HG03439 (cell line): Measurements from ENCODE around the gene PFAS.
"Not testable (repeated sequence)": the region's sequence is repeated elsewhere in the genome, so short reads cannot be mapped to it uniquely, and the experiment has no call there.

Experiments used
- ATAC-seq: cut with Tn5 transposase; IDR thresholded peaks from one replicate; pipeline ENCODE4 v1.9.1; 2021; ENCODE audit warnings: mild to moderate bottlenecking, moderate library complexity; ENCODE audit not compliant: unreplicated experiment

The PFAS gene

DNA sequence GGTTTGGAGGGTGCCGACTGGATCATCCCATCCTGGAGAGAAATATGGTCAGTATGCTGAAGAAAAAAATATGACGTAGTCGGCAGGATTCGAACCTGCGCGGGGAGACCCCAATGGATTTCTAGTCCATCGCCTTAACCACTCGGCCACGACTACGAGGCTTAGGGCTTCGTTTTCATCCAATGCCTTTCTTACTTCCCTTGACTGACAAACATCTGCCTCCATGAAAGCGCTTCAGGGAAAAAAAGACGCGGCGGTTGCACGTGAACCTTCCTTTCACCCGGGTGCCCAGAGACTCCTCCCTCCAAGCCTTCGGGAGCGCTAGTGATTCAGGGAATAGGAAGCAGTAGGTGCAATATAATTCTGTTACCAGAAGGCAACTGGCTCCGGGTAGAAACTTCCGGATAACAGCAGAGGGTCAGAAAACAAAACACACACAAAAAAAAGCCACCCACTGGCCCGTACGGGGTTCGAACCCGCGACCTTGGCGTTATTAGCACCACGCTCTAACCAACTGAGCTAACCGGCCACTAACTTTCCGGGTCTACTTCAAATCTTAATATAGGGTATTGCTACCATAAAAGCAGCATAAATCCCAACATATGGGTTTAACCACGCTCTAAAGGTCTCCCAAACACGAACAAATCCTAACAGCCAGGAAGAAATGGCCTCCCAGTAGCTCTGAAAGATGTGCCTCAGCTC, 22.4 kb upstream of the PFAS start:
- ATAC-seq: no peak

DNA sequence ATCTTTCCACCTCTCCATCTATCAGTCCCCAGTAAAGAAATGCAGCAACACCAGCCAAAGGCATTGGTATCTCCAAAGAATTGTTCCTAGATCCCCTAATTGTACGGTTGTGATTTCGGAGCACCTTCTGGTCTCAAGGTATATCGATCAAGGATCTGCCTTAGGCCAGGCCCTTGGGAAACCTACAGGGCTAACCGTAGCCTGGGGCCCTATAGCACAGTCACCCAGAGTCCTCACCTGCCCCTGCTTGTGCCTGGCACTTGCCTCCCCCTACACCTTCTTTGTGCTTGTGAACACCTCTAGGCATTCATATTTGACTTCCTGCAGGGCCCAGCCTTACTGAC, 21.9 kb upstream of the PFAS start:
- no peak for ATAC-seq

DNA sequence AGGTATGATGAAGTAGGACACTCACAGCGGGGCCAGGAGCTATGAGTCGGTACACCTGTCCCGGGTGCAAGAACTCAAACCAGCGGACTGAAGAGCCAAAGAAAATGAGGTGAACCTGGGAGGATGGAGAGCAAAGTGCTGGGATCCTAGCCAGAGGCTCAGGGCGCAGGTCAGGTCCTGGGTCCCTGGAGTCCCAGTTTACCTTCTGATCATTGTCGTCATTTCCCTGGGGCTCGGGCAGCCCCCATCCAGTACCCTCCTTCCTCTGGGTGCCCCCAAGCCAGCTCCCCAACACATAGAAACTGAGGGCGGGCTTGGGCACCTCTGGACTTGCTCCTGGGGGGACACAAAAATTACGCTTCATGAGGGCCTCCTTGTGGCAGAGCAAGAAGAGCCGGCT, 17.4 kb upstream of the PFAS start:
- no peak for ATAC-seq

DNA sequence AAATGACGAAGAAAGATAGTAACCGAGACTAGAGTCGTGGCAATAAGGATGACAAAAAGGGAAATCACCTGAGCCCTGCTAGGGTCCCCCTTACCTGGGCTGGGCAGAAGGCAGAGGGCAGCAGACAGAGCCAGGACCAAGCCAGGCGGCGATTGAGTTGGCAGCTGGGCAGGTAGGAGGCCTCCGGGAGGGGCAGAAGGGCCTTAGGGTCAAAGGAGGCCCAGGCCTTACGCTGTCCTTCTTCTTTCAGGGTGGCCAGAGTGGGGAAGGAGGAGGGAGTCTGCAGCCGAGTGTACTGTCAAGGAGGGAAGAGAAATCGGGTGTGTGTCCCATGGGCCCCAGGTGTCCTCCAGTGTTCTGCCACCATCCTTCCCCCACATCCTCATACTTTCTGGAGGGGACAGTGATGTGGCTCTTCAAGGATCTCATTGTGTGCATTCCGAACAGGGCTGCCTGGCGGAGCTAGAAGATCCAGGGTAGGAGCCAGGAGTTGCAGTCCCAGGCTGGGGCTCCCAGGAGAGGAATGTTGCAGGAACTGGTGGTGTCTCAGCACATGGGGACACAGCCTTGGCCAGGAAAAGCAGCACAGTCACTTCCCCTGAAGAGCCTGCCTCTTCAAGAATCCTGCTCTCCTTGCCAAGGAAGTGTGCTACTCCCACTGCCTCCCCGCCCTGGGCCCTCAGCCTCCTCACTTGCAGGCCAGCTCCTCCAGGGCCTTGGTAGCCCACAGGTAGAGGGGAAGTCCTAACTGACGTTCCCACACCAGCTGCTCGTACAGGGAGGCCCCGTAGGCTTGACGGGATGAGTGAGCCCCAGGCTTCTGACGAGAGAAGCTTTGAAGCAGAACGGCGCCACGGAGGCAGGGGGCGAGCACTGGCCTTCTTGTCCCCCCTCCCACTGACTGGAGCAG, 14.5 kb upstream of the PFAS start:
- ATAC-seq: no peak

DNA sequence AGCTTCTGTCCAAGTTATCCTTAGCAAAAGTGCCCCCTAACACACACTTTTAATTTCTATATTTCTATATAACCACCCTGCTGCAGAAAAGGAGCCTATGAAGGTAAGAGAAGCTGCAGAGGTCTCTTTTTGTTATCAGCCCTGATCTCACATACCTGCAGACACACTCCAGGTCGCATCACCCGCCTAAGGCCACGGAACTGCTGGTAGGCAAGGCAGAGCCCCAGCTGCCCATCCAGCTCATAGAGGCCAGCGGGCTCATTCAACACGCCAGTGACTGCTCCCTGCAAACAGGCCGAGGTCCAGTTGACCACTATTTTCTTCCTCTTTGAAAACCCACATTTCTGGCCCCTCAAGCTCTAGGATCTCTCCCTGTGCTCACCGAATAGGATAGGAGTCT, 13.4 kb upstream of the PFAS start:
- ATAC-seq: no peak

DNA sequence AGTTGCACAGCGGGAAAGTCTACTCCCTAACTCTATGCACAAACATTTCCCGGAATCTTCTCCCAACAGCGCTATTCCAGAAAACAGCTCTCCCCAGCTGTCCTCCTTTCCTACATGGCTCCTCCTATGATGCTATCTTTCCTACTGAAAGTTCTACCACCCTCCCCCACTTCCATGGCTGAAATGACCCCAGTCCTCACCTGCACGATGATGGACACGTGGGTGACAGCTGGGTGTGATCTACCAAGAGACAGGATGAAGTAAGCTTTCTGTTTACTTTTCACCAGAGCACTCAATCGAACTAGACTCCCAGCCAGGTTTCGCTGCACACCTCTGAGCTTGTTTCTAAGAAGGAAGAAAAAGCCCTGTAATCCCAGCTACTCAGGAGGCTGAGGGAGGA, 11.9 kb upstream of the PFAS start:
- ATAC-seq: no peak

DNA sequence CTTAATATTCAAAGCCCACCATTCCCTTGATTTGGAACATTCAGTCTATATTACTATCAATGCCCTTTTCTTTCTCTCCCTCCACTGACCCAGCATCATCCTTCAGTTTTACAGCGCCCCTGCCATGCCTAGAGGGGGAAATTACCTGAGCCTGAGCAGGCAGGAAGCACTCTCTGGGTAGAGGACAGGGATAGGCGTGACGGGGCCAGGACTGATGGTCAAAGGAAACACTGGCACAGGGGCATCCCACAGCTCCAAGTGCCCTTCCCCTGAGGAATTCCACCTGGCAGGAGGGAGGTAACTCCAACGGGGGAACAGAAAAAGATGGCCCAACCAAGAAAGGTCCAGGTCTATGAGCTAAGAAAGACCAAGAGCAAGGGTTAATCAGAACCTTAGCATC, 11.2 kb upstream of the PFAS start:
- no peak for ATAC-seq

DNA sequence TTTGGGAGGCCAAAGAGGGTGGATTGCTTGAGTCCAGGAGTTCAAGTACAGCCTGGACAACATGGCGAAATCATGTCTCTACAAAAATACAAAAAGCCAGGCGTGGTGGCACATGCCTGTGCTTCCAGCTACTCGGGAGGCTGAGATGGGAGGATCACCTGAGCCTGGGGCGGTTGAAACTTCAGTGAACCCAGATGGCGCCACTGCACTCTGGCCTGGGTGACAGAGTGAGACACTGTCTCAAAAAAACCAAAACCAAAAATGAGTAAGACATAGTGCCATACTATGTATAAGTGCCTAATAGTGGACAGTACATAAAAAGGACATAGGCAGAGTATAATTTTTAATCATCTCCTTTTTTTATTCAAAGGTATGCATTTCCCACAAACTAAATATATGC, 5.3 kb upstream of the PFAS start:
- ATAC-seq: no peak

DNA sequence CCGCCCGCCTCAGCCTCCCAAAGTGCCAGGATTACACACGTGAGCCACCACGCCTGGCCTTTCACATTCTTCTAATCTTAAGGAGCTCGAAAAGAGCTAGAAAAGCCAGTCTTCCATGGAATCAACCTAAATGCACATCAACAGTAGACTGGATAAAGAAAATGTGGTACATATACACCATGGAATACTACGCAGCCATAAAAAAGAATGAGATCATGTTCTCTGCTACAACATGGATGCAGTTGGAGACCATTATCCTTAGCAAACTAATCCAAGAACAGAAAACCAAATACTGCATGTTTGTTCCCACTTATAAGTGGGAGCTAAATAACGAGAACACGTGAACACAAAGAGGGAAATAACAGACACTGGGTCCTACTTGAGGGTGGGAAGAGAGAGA, 4.3 kb upstream of the PFAS start:
- ATAC-seq: no peak

DNA sequence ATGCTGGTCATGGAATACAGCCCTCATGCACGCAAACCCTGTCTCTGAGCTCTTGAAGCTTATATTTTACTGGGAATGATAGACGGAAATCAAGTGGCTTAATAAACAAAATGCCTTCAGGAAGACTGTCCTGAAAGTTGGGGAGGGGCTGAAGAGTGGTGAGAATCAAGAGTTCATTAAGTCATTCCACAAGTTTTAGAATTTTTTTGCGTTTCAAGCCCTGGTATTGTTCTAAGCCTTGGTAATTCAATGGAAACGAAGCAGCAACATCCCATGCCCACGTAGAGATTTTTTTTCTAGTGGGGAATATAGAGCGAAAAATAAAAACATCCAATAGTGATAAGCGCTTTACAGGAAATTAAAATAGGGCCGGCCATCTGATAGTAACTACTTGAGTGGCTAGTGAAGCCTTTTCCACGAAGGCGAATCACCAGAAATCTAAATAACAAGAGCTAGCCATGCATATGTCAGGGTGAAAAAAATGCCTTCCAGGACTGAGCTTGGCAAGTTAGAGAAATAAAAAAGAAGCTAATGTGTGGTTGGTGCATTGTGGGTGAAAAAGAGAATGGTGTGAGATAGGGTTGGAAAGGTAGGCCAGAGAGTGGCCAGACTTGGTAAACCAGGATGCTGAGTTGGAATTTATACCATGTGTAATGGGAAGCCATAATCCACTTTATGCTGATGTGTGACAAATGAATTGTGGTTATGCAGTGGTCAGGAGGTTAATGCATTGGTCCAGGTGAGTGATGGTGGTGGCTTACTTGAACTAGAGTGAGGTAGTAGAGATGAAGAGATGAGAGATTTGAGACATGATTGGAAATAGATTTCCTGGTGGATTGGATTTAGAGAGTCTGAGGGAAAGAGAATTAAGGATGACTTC, 772 bp downstream of the PFAS start:
- no peak for ATAC-seq

DNA sequence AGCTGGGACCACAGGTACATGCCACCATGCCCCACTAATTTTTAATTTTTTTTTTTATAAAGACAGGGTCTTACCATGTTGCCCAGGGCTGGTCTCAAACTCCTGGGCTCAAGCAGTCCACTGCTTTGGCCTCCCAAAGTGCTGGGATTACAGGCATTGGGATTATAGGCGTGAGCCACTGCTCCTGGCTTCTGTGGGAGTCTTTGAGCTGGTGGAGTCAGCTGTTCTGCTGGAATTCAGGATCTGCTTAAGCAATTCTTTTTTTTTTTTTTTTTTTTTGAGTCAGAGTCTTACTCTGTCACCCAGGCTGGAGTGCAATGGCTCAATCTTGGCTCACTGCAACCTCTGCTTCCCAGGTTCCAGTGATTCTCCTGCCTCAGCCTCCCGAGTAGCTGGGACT, 2.3 kb downstream of the PFAS start:
- ATAC-seq: not testable (repeated sequence)

DNA sequence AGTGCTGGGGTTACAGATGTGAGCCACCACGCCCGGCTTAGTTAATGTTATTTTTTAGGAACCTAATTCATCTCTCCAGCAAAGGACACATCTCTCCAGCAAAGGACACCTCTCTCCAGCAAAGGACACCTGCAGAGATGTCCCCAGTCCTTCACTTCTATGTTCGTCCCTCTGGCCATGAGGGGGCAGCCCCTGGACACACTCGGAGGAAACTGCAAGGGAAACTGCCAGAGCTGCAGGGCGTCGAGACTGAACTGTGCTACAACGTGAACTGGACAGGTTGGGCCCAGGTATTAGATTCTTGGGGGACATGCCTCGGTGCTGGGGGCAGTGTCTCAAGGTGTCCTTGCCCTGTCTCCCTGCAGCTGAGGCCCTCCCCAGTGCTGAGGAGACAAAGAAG, 4.7 kb downstream of the PFAS start:
- ATAC-seq: no peak

DNA sequence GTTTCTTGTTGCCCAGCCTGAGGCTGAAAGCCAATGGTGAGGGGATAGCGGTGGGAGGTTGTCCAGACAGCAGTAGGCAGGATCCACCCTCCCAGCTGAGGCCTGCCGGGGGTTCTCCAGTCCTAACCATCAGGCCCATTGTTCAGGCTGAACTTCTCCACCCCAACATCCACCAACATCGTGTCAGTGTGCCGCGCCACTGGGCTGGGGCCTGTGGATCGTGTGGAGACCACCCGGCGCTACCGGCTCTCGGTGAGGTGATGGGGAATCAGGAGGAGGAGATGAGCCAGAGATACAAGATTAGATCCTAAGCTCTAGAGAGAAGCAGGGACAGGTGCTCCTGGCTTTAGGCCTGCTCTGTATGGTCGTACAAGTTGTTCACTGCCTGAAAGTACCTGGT, 5.8 kb downstream of the PFAS start:
- ATAC-seq: no peak

DNA sequence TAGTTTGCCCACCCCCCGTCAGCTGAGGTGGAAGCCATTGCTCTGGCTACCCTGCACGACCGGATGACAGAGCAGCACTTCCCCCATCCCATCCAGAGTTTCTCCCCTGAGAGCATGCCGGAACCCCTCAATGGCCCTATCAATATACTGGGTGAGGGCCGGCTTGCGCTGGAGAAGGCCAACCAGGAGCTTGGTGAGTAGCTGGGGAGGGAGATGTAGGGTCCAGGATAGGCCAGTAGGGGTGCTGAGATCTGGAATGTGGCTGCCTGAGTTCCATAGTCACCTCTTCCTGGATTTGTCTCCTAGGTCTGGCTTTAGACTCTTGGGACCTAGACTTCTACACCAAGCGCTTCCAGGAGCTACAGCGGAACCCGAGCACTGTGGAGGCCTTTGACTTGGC, 6.4 kb downstream of the PFAS start:
- ATAC-seq: no peak

DNA sequence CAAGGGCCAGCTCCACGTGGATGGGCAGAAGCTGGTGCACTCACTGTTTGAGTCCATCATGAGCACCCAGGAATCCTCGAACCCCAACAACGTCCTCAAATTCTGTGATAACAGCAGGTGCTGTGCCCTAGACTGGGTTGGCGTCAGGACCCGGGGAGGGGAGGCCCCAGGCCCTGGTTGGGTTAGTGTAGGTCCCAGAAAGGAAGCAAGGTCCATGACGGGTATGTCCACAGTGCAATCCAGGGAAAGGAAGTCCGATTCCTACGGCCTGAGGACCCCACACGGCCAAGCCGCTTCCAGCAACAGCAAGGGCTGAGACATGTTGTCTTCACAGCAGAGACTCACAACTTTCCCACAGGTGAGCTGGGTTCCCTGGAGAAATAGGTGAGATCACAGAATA, 7.2 kb downstream of the PFAS start:
- no peak for ATAC-seq

DNA sequence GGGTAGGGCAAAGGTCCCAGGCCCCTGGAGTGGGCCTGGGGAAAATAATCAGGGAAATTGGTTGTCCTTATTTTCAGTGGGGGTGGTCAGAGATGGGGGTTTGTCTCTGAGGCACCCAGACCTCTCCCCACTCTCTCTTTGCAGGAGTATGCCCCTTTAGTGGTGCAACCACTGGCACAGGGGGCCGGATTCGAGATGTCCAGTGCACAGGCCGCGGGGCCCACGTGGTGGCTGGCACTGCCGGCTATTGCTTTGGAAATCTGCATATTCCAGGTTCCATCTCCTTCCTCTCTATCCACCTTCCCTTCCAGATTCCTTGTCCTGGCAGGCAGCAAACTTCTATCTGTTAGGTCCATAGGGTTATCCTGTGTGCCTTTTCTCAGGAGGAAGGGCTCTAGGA, 7.6 kb downstream of the PFAS start:
- ATAC-seq: no peak

DNA sequence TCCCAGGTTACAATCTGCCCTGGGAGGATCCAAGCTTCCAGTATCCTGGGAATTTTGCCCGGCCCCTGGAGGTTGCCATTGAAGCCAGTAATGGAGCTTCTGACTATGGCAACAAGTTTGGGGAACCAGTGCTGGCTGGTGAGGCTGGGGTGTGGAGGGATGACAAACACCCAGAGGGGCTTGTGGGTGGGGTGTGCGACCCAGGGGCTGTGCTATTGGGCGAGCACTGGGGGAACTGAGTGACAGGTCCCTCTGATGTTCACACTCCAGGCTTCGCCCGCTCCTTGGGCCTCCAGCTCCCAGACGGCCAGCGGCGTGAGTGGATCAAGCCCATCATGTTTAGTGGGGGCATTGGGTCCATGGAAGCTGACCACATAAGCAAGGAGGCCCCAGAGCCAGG, 8.7 kb downstream of the PFAS start:
- ATAC-seq: no peak

DNA sequence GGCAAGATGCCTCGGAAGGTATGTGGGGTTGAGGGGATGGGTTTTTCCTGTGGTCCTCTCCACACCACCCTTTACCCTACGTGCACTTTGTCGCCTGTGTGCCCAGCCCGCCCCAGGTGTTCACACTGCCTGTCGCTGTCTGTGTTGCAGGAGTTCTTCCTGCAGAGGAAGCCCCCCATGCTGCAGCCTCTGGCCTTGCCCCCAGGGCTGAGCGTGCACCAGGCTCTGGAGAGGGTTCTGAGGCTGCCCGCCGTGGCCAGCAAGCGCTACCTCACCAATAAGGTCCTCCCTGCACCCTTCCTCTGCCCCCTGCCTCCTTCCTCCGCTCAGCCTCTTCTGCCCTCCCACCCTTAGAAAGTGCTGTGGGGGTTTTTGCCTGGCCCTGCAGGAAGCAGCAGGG, 15.2 kb downstream of the PFAS start:
- no peak for ATAC-seq

DNA sequence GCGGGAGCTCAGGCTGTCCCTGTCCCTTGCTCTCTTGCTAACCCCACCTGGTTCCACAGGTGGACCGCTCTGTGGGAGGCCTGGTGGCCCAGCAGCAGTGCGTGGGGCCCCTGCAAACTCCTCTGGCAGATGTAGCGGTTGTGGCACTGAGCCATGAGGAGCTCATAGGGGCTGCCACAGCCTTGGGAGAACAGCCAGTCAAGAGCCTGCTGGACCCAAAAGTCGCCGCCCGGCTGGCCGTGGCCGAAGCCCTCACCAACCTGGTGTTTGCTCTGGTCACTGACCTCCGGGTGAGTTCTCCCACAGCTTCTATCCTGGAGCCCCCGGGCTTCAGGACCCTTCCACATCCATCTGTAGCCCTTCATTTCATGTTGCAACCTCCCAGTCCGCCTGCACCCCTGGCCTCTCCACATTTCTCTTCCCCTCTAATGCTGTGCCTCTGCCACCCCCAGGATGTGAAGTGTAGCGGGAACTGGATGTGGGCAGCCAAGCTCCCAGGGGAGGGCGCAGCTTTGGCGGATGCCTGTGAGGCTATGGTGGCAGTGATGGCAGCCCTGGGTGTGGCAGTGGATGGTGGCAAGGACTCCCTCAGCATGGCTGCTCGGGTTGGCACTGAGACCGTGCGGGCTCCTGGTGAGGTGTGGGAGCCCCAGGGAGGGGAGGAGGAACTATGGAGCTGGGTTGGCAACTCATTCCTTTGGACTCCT, 15.9 kb downstream of the PFAS start:
- ATAC-seq: no peak

DNA sequence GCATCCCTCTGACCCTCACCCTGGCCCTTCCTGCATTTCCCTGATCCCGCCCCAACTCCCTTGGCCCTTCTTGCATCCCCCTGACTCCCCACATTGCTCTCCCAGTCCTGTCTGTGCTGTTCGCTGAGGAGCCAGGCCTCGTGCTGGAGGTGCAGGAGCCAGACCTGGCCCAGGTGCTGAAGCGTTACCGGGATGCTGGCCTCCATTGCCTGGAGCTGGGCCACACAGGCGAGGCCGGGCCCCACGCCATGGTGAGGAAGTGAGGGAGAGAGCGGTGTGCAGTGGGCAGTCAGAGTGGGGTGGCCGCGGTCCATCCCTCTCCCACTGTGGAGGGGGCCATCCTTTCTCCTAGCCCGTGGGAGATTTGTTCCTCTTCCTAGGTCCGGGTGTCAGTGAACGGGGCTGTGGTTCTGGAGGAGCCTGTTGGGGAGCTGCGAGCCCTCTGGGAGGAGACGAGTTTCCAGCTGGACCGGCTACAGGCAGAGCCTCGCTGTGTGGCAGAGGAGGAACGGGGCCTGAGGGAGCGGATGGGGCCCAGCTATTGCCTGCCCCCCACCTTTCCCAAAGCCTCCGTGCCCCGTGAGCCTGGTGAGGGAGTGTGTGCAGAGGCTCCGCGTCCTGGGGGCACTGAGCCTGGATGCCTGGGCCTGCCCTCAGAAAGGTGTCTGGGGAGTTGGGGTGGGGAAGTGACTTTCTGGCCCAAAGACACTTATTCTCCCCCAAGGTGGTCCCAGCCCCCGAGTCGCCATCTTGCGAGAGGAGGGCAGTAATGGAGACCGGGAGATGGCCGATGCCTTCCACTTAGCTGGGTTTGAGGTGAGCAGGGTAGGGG, 17.8 kb downstream of the PFAS start:
- no peak for ATAC-seq
